Measurements from ENCODE around the gene PEPD.
A peak's percentile ranks its signal among the peaks of the same experiment; 100 is the strongest.

The PEPD gene

GRCh38 chr19:33520844-33521479 is 629 bp downstream of the PEPD start:
- TF ChIP-seq CTCF (IDR thresholded peaks at IDR 0.05; ENCODE audit: insufficient read depth, low read depth, low read length, missing control alignments): no peak
- peak overlapping the region; percentile 60 for H3K4me3 ChIP-seq (ENCODE audit: low read length)
- DNase-seq (ENCODE audit: low read depth): no peak

- no peak for DNase-seq (ENCODE audit: low read depth)
- H3K4me3 ChIP-seq (ENCODE audit: low read length): no peak overlapping the region
- no peak for TF ChIP-seq CTCF (IDR thresholded peaks at IDR 0.05; ENCODE audit: insufficient read depth, low read depth, low read length, missing control alignments)
These were observed 1.4 kb downstream of the PEPD start for GRCh38 chr19:33520048-33520643.

- no peak for TF ChIP-seq CTCF (IDR thresholded peaks at IDR 0.05; ENCODE audit: insufficient read depth, low read depth, low read length, missing control alignments)
- DNase-seq (ENCODE audit: low read depth): no peak
- H3K4me3 ChIP-seq (ENCODE audit: low read length): no peak overlapping the region
These were observed 2.2 kb downstream of the PEPD start for GRCh38 chr19:33519416-33519815.

- TF ChIP-seq CTCF (IDR thresholded peaks at IDR 0.05; ENCODE audit: insufficient read depth, low read depth, low read length, missing control alignments): no peak
- no peak for DNase-seq (ENCODE audit: low read depth)
- H3K4me3 ChIP-seq (ENCODE audit: low read length): no peak overlapping the region
These were observed 3.0 kb downstream of the PEPD start for GRCh38 chr19:33518541-33518940.

- no peak overlapping the region for H3K4me3 ChIP-seq (ENCODE audit: low read length)
- TF ChIP-seq CTCF (IDR thresholded peaks at IDR 0.05; ENCODE audit: insufficient read depth, low read depth, low read length, missing control alignments): no peak
- DNase-seq (ENCODE audit: low read depth): no peak
These were observed 3.7 kb downstream of the PEPD start for GRCh38 chr19:33517922-33518321.

- DNase-seq (ENCODE audit: low read depth): no peak
- TF ChIP-seq CTCF (IDR thresholded peaks at IDR 0.05; ENCODE audit: insufficient read depth, low read depth, low read length, missing control alignments): no peak
- no peak overlapping the region for H3K4me3 ChIP-seq (ENCODE audit: low read length)
These were observed 5.7 kb downstream of the PEPD start for GRCh38 chr19:33515921-33516320.
